H9 (cell line): ENCODE results near the gene SF3A2. TPM values are rescaled to one million over a fixed set of nuclear protein-coding genes. Genes with fewer than 3 reads are reported as not detected.

Experiments used
- DNase-seq: peaks from one replicate; pipeline ENCODE4 v3.0.0-alpha.2; 2017
- H2AFZ ChIP-seq: one replicate; pipeline ENCODE4 v1.6.1; 2013; ENCODE audit warnings: mild to moderate bottlenecking, low read length, control low read depth, moderate library complexity
- H2AK5ac ChIP-seq: 2 replicates; pipeline ENCODE4 v1.6.1; 2013; ENCODE audit warnings: low read length, control low read depth, mixed read lengths; ENCODE audit not compliant: insufficient read length
- H2BK120ac ChIP-seq: one replicate; pipeline ENCODE4 v1.6.1; 2013; ENCODE audit warnings: low read depth, mild to moderate bottlenecking, low read length, control low read depth, inconsistent platforms; ENCODE audit not compliant: poor library complexity, severe bottlenecking
- H2BK12ac ChIP-seq: 2 replicates; pipeline ENCODE4 v1.6.1; 2013; ENCODE audit warnings: low read length, control low read depth, mixed read lengths, low read depth; ENCODE audit not compliant: insufficient read length
- H2BK15ac ChIP-seq: 2 replicates; pipeline ENCODE4 v1.6.1; 2013; ENCODE audit warnings: low read depth, low read length, control low read depth
- H2BK20ac ChIP-seq: one replicate; pipeline ENCODE4 v1.6.1; 2013; ENCODE audit warnings: low read depth, mild to moderate bottlenecking, low read length, control low read depth, inconsistent platforms; ENCODE audit not compliant: poor library complexity, severe bottlenecking
- H2BK5ac ChIP-seq: 2 replicates; pipeline ENCODE4 v1.6.1; 2013; ENCODE audit warnings: low read length, control low read depth, mixed read lengths; ENCODE audit not compliant: insufficient read length
- H3K14ac ChIP-seq: 2 replicates; pipeline ENCODE4 v1.6.1; 2013; ENCODE audit warnings: low read length, control low read depth; ENCODE audit not compliant: insufficient read depth
- H3K18ac ChIP-seq: 2 replicates; pipeline ENCODE4 v1.6.1; 2013; ENCODE audit warnings: low read depth, mild to moderate bottlenecking, mixed read lengths, low read length, control low read depth; ENCODE audit not compliant: insufficient read length
- H3K23ac ChIP-seq: 2 replicates; pipeline ENCODE4 v1.6.1; 2013; ENCODE audit warnings: low read length, control low read depth, mixed read lengths, low read depth; ENCODE audit not compliant: insufficient read length
- H3K23me2 ChIP-seq: 2 replicates; pipeline ENCODE4 v1.6.1; 2013; ENCODE audit warnings: low read depth, mild to moderate bottlenecking, mixed read lengths, low read length, control low read depth; ENCODE audit not compliant: insufficient read length, poor library complexity, severe bottlenecking
- H3K27ac ChIP-seq: 2 replicates; pipeline ENCODE4 v1.5.1; 2013; ENCODE audit warnings: low read length, control low read depth, mixed read lengths, low read depth; ENCODE audit not compliant: insufficient read length
- H3K27me3 ChIP-seq: 2 replicates; pipeline ENCODE4 v1.6.1; 2013; ENCODE audit warnings: low read length, control low read depth, inconsistent platforms; ENCODE audit not compliant: insufficient read depth
- H3K4ac ChIP-seq: 2 replicates; pipeline ENCODE4 v1.6.1; 2013; ENCODE audit warnings: low read depth, mild to moderate bottlenecking, control low read depth, inconsistent platforms, low read length, moderate library complexity
- H3K4me1 ChIP-seq: 2 replicates; pipeline ENCODE4 v1.6.1; 2013; ENCODE audit warnings: low read length, control low read depth, inconsistent platforms; ENCODE audit not compliant: insufficient read depth
- H3K4me2 ChIP-seq: 2 replicates; pipeline ENCODE4 v1.6.1; 2013; ENCODE audit warnings: low read length, control low read depth, mixed read lengths; ENCODE audit not compliant: insufficient read length, insufficient read depth
- H3K56ac ChIP-seq: 2 replicates; pipeline ENCODE4 v1.6.1; 2013; ENCODE audit warnings: low read depth, mild to moderate bottlenecking, mixed read lengths, low read length, control low read depth; ENCODE audit not compliant: insufficient read length
- H3K79me1 ChIP-seq: 2 replicates; pipeline ENCODE4 v1.6.1; 2013; ENCODE audit warnings: low read depth, mild to moderate bottlenecking, moderate library complexity, low read length, control low read depth, inconsistent platforms; ENCODE audit not compliant: insufficient read depth, poor library complexity, severe bottlenecking
- H3K79me2 ChIP-seq: 2 replicates; pipeline ENCODE4 v1.6.1; 2013; ENCODE audit warnings: low read length, control low read depth, inconsistent platforms; ENCODE audit not compliant: insufficient read depth
- H3K9ac ChIP-seq: 2 replicates; pipeline ENCODE4 v1.6.1; 2013; ENCODE audit warnings: low read length, control low read depth, mixed read lengths; ENCODE audit not compliant: insufficient read length; ENCODE audit errors: extremely low read depth
- H3K9me3 ChIP-seq: one replicate; pipeline ENCODE4 v1.6.1; 2013; ENCODE audit warnings: low read depth, low read length, inconsistent platforms; ENCODE audit not compliant: control insufficient read depth
- H3T11ph ChIP-seq: one replicate; pipeline ENCODE4 v1.6.1; 2013; ENCODE audit warnings: mild to moderate bottlenecking, low read length, control low read depth, inconsistent platforms
- H4K20me1 ChIP-seq: one replicate; pipeline ENCODE4 v1.6.1; 2013; ENCODE audit not compliant: control insufficient read depth, insufficient read length, insufficient read depth
- H4K5ac ChIP-seq: 2 replicates; pipeline ENCODE4 v1.6.1; 2013; ENCODE audit warnings: low read depth, mild to moderate bottlenecking, mixed read lengths, low read length, control low read depth; ENCODE audit not compliant: insufficient read length
- H4K8ac ChIP-seq: replicated peaks from 2 replicates; pipeline ENCODE4 v1.6.1; 2013; ENCODE audit warnings: low read length, control low read depth, mixed read lengths, low read depth; ENCODE audit not compliant: insufficient read length
- H4K91ac ChIP-seq: 2 replicates; pipeline ENCODE4 v1.6.1; 2013; ENCODE audit warnings: low read depth, mild to moderate bottlenecking, moderate library complexity, mixed read lengths, low read length, control low read depth; ENCODE audit not compliant: insufficient read length
- H3K27ac Mint-ChIP-seq, 3 experiments: 2 replicates in 2 of 3; 3 replicates in 1 of 3; pipeline ENCODE4 v1.8.0; 2020 to 2021; ENCODE audit warnings: mixed read lengths in 3 of 3, mild to moderate bottlenecking in 1 of 3, moderate library complexity in 1 of 3
- H3K27me3 Mint-ChIP-seq: 2 replicates; pipeline ENCODE4 v1.8.0; 2021; ENCODE audit warnings: low read depth, mild to moderate bottlenecking, moderate library complexity, mixed read lengths
- H3K36me3 Mint-ChIP-seq, 3 experiments: 2 replicates in 2 of 3; 3 replicates in 1 of 3; pipeline ENCODE4 v1.8.0; 2020 to 2021; ENCODE audit warnings: low read depth in 3 of 3, mixed read lengths in 3 of 3; ENCODE audit not compliant: insufficient read depth in 1 of 3
- H3K4me1 Mint-ChIP-seq, 2 experiments: 2 replicates each; pipeline ENCODE4 v1.8.0; 2020; ENCODE audit warnings: mixed read lengths in 2 of 2
- H3K4me3 Mint-ChIP-seq, 2 experiments: 2 replicates in 1 of 2; 3 replicates in 1 of 2; pipeline ENCODE4 v1.8.0; 2020 to 2021; ENCODE audit warnings: mild to moderate bottlenecking in 2 of 2, mixed read lengths in 2 of 2, moderate library complexity in 1 of 2
- H3K9me3 Mint-ChIP-seq, 2 experiments: 2 replicates in 1 of 2; 3 replicates in 1 of 2; pipeline ENCODE4 v1.8.0; 2020; ENCODE audit warnings: mild to moderate bottlenecking in 2 of 2, mixed read lengths in 2 of 2, moderate library complexity in 1 of 2
- WGBS: extraction: QIAGEN DNeasy Blood & Tissue Kit; methylation state at CpG from one replicate; pipeline ENCODE4 v1.1.7; 2013; ENCODE audit warnings: missing lambda C conversion rate, low lambda C conversion rate, mixed read lengths; ENCODE audit not compliant: insufficient read length; ENCODE audit errors: extremely low coverage; 5-methylcytosine and 5-hydroxymethylcytosine counted together
- total RNA-seq: library from RNA; stranded (reverse); gene quantifications from 2 replicates; pipeline ENCODE4 v1.2.1, GENCODE V29; 2021
- TF ChIP-seq, protein P1 (sequence below): fragments of 200-600 bp; sonication (generic); conservative IDR thresholded peaks from 3 replicates; pipeline ENCODE4 v1.8.0; 2021; ENCODE audit warnings: antibody characterized with exemption, mild to moderate bottlenecking

SF3A2 gene
- total RNA-seq, 1 experiment from 2014 or later: 166 TPM

DNA sequence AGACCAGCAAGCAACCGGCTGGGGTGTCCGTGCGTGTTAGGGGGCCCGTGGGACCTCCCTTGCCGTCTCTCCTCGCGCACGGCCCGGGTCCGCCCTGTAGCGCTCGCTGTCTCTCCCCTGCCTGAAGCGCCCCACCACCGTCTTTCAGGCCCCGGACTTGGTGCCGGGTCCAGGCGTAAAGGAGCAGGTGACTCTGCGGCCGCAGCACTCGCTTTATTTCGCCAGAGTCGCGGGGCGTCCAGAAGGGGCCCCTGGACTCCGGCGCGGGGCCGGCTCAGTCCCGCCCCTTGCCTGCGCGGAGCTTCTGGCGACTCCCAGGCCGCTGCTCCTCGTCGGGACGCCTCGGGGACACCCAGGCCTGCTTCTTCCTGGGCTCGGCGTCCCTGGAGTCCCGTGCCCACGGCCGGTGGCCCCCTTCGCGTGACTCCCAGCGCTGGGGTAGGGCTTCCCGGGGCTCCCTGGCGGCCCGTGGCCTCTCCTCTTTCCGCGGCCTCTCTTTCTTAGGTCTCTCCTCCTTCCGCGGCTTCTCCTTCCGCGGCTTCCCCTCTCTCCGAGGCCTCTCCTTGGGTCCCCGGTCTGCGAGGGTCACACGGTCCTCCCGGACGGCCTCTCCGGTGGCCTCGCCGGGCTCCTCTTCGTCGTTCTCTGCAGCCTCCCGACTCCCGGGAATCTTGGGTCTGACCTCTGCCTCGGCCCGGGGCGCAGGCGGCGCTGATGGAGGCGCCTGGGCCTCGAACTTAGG lies 15.6 kb downstream of the SF3A2 start:
- Histone ChIP-seq H4K20me1 (no peaks in the 10 kb centered on the region), H4K91ac (no peak overlapping the region), H3K4me1 (no peaks in the 10 kb centered on the region), H2BK12ac (no peak overlapping the region), H3K4ac (no peak overlapping the region), H3K18ac (no peak overlapping the region), H3K4me2 (peak overlapping the region; percentile 58), H3T11ph (no peak overlapping the region), H2AK5ac (no peak overlapping the region), H4K5ac (no peak overlapping the region), H3K79me2 (no peaks in the 10 kb centered on the region), H2BK5ac (no peak overlapping the region), H2BK15ac (no peak overlapping the region; the same call in 1 of the 2 replicates), H3K27me3 (no peaks in the 10 kb centered on the region; the same call in 1 of the 2 replicates), H2BK20ac (no peak overlapping the region), H3K9me3 (no peaks in the 10 kb centered on the region), H3K56ac (no peak overlapping the region), H3K23me2 (peaks cover 10% of the 10 kb centered on the region), H2AFZ (no peak overlapping the region), H4K8ac (no peak overlapping the region), H3K9ac (no peak overlapping the region), H3K79me1 (no peaks in the 10 kb centered on the region), H3K23ac (no peak overlapping the region), H3K14ac (no peak overlapping the region), H2BK120ac (no peak overlapping the region), H3K27ac (no peak overlapping the region)
- DNase-seq: no peak
- H3K9me3 Mint-ChIP-seq: no peaks in the 10 kb centered on the region
- peaks cover 11% of the 10 kb centered on the region for H3K27me3 Mint-ChIP-seq
- TF ChIP-seq, protein P1, sequence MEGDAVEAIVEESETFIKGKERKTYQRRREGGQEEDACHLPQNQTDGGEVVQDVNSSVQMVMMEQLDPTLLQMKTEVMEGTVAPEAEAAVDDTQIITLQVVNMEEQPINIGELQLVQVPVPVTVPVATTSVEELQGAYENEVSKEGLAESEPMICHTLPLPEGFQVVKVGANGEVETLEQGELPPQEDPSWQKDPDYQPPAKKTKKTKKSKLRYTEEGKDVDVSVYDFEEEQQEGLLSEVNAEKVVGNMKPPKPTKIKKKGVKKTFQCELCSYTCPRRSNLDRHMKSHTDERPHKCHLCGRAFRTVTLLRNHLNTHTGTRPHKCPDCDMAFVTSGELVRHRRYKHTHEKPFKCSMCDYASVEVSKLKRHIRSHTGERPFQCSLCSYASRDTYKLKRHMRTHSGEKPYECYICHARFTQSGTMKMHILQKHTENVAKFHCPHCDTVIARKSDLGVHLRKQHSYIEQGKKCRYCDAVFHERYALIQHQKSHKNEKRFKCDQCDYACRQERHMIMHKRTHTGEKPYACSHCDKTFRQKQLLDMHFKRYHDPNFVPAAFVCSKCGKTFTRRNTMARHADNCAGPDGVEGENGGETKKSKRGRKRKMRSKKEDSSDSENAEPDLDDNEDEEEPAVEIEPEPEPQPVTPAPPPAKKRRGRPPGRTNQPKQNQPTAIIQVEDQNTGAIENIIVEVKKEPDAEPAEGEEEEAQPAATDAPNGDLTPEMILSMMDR: no peak
- peaks cover 4% of the 10 kb centered on the region in 2 experiments for H3K4me1 Mint-ChIP-seq
- WGBS: no CpG with 5 or more reads among the region's 74 CpGs
- peaks cover 0 to 4% (median 0%) of the 10 kb centered on the region in 3 experiments; a peak in 3 of 7 replicates for H3K36me3 Mint-ChIP-seq
- H3K27ac Mint-ChIP-seq: no peak overlapping the region
- H3K4me3 Mint-ChIP-seq: no peak overlapping the region
